Caco-2 (cell line): ENCODE measurements around the gene AKAP11. TPM values are rescaled to one million over a fixed set of nuclear protein-coding genes. Genes with fewer than 3 reads are reported as not detected.
"Not testable (repeated sequence)": the region's sequence is repeated elsewhere in the genome, so short reads cannot be mapped to it uniquely, and the experiment has no call there.

ENCODE experiments used
- Bru-seq: library from RNA; stranded (reverse); fragments of 400-500 nt; gene quantifications from one replicate; lab custom pipeline; 2021; lab: Mats Ljungman, UMichigan
- BruChase-seq, 2 experiments: library from RNA; stranded (reverse); fragments of 400-500 nt; gene quantifications; one replicate each; lab custom pipeline; 2021; lab: Mats Ljungman, UMichigan
- BruUV-seq: library from RNA; stranded (reverse); fragments of 400-500 nt; replicated peaks from 2 replicates; lab custom pipeline; 2021; lab: Mats Ljungman, UMichigan
- CTCF ChIA-PET: fragments of 300-600 bp; sonication (Branson Sonifier 250); formaldehyde crosslinking; loops from one replicate; lab custom pipeline; 2022; ENCODE audit warnings: antibody characterized with exemption; lab: Charles Lee
- POLR2A ChIA-PET: fragments of 300-600 bp; sonication (Branson Sonifier 250); formaldehyde crosslinking; loops from one replicate; lab custom pipeline; 2022; ENCODE audit warnings: antibody characterized with exemption; lab: Charles Lee
- DNase-seq, 2 experiments: peaks; one replicate each; pipeline versions ENCODE4 v3.0.0 to v3.0.0-alpha.2; 2020 to 2022
- H3K27me3 ChIP-seq: replicated peaks from 2 replicates; pipeline ENCODE4 v1.6.0; 2011; ENCODE audit warnings: low read length; ENCODE audit not compliant: control insufficient read depth, insufficient read depth
- H3K36me3 ChIP-seq: 2 replicates; pipeline ENCODE4 v1.5.1; 2011; ENCODE audit warnings: low read length; ENCODE audit not compliant: control insufficient read depth, insufficient read depth
- H3K4me1 ChIP-seq: fragments of 250-450 bp; sonication (Bioruptor Pico); 2 replicates; pipeline ENCODE4 v1.5.1; 2020; ENCODE audit warnings: mild to moderate bottlenecking
- H3K4me3 ChIP-seq: 2 replicates; pipeline ENCODE4 v1.5.1; 2011; ENCODE audit warnings: low read depth, mild to moderate bottlenecking, control low read depth, low read length
- H3K9me3 ChIP-seq: fragments of 250-450 bp; sonication (Bioruptor Pico); 2 replicates; pipeline ENCODE4 v1.5.1; 2020; ENCODE audit warnings: mild to moderate bottlenecking, moderate library complexity
- H3K27ac Mint-ChIP-seq: one replicate; pipeline ENCODE4 v1.8.0; 2022; ENCODE audit warnings: mixed read lengths; ENCODE audit not compliant: unreplicated experiment
- H3K27me3 Mint-ChIP-seq: one replicate; pipeline ENCODE4 v1.8.0; 2022; ENCODE audit warnings: mixed read lengths; ENCODE audit not compliant: insufficient read depth, unreplicated experiment
- H3K36me3 Mint-ChIP-seq: one replicate; pipeline ENCODE4 v1.8.0; 2022; ENCODE audit warnings: mild to moderate bottlenecking, mixed read lengths; ENCODE audit not compliant: insufficient read depth, unreplicated experiment
- H3K4me1 Mint-ChIP-seq: one replicate; pipeline ENCODE4 v1.8.0; 2022; ENCODE audit warnings: low read depth, mixed read lengths; ENCODE audit not compliant: unreplicated experiment
- H3K4me3 Mint-ChIP-seq: one replicate; pipeline ENCODE4 v1.8.0; 2022; ENCODE audit warnings: mild to moderate bottlenecking, moderate library complexity, mixed read lengths; ENCODE audit not compliant: unreplicated experiment
- H3K9me3 Mint-ChIP-seq: one replicate; pipeline ENCODE4 v1.8.0; 2022; ENCODE audit warnings: mixed read lengths; ENCODE audit not compliant: unreplicated experiment
- CTCF ChIP-seq, 2 experiments: fragments of 200-600 bp in 1 of 2; IDR thresholded peaks; 1 replicate in 1 of 2; 2 replicates in 1 of 2; pipeline versions ENCODE4 v1.5.1 to v1.8.0; 2011 to 2022; ENCODE audit warnings: antibody characterized with exemption in 1 of 2, control low read depth in 1 of 2, inconsistent platforms in 1 of 2, low read depth in 1 of 2, low read length in 1 of 2, mild to moderate bottlenecking in 1 of 2, moderate library complexity in 1 of 2; ENCODE audit not compliant: insufficient read depth in 1 of 2, severe bottlenecking in 1 of 2, unreplicated experiment in 1 of 2
- intact Hi-C: fragments of 100-400 bp; cut with micrococcal nuclease; formaldehyde crosslinking; loops from one replicate; pipeline ENCODE4 v1.10.0; 2022; ENCODE audit not compliant: unreplicated experiment
- long read RNA-seq: library from polyadenylated mRNA; stranded (forward); transcript quantifications from one replicate; pipeline ENCODE4 v2.0.0, GENCODE V29; 2022
- total RNA-seq: library from RNA; stranded (reverse); gene quantifications from 2 replicates; pipeline ENCODE4 v1.2.3, GENCODE V29; 2022

AKAP11 gene
- total RNA-seq (28.6 and 29.3 TPM in 2 replicates), Bru-seq, nascent RNA (percentile 89 among the genes with signal in this experiment), BruChase-seq, experiment 1, labeled RNA remaining after a 2-hour chase (percentile 95 among the genes with signal in this experiment), BruChase-seq, experiment 2, labeled RNA remaining after a 6-hour chase (percentile 94 among the genes with signal in this experiment)
- long read RNA-seq, partial matches to known transcripts, result 1 of 6 reads
- long read RNA-seq, other reads (novel, unspliced or antisense), result 5 of 6 reads

- Mint-ChIP-seq H3K36me3 (peaks cover 11% of the 10 kb centered on the region), H3K27me3 (no peaks in the 10 kb centered on the region), H3K4me3 (peak within 1 kb of the TSS; percentile 98), H3K9me3 (peaks cover 14% of the 10 kb centered on the region), H3K27ac (peak within 1 kb of the TSS; percentile 94), H3K4me1 (peaks cover 17% of the 10 kb centered on the region)
- no TSS peak for BruUV-seq
- Histone ChIP-seq H3K36me3 (no peaks in the 10 kb centered on the region), H3K9me3 (no peaks in the 10 kb centered on the region), H3K4me1 (peaks cover 13% of the 10 kb centered on the region), H3K27me3 (no peaks in the 10 kb centered on the region), H3K4me3 (peak within 1 kb of the TSS; percentile 97)
- TF ChIP-seq CTCF (IDR thresholded peaks at IDR 0.05; ENCODE audit: insufficient read depth in 1 of 2, low read depth in 1 of 2, low read length in 1 of 2, severe bottlenecking in 1 of 2, unreplicated experiment in 1 of 2), result no peak
- CTCF ChIA-PET, result interaction anchor here (0.6 to 1.4 kb wide), 3 partner anchors 36 to 604 kb away, joined by 3 to 5 read pairs (median 3); no protein-coding TSS in a partner anchor
- POLR2A ChIA-PET, result interaction anchor here (0.7 kb wide), 1 partner anchor 206 kb away, joined by 3 read pairs; no protein-coding TSS in a partner anchor
- peak; percentile 44 to 70 for DNase-seq
- intact Hi-C loops, result loop anchor here (1.0 kb wide), 1 partner anchor 8 kb away; no protein-coding TSS in a partner anchor
These were observed at the start of gene AKAP11 for GRCh38 chr13:42272115-42272803. AKAP11 (plus strand) TSS chr13:42272152; CDS start chr13:42286349, 14,197 bp downstream.

- H3K4me3 ChIP-seq, result no peak overlapping the region
- POLR2A ChIA-PET, result no interaction called here
- no peaks in the 10 kb centered on the region for H3K9me3 ChIP-seq
- no peaks in the 10 kb centered on the region for H3K27me3 ChIP-seq
- no peaks in the 10 kb centered on the region for H3K36me3 ChIP-seq
- no peaks in the 10 kb centered on the region; the same call in 1 of the 2 replicates for H3K4me1 ChIP-seq
- CTCF ChIA-PET, result no interaction called here
- no peak for DNase-seq
- H3K4me3 Mint-ChIP-seq, result no peak overlapping the region
- H3K9me3 Mint-ChIP-seq, result no peaks in the 10 kb centered on the region
- peaks cover 10% of the 10 kb centered on the region for H3K36me3 Mint-ChIP-seq
- H3K27me3 Mint-ChIP-seq, result no peaks in the 10 kb centered on the region
- intact Hi-C loops, result no loop called here
- no peak for TF ChIP-seq CTCF (IDR thresholded peaks at IDR 0.05; ENCODE audit: insufficient read depth in 1 of 2, low read depth in 1 of 2, low read length in 1 of 2, severe bottlenecking in 1 of 2, unreplicated experiment in 1 of 2)
- no TSS peak for BruUV-seq
- peaks cover 6% of the 10 kb centered on the region for H3K4me1 Mint-ChIP-seq
- H3K27ac Mint-ChIP-seq, result no peak overlapping the region
These were observed 48.3 kb upstream of the AKAP11 start for GRCh38 chr13:42223681-42224080.

- H3K27ac Mint-ChIP-seq, result no peak overlapping the region
- ChIA-PET POLR2A (no interaction called here), CTCF (no interaction called here)
- intact Hi-C loops, result no loop called here
- Histone ChIP-seq H3K36me3 (no peaks in the 10 kb centered on the region), H3K4me1 (peaks cover 9% of the 10 kb centered on the region), H3K4me3 (no peak overlapping the region), H3K9me3 (no peaks in the 10 kb centered on the region), H3K27me3 (no peaks in the 10 kb centered on the region)
- H3K36me3 Mint-ChIP-seq, result peaks cover 10% of the 10 kb centered on the region
- H3K4me3 Mint-ChIP-seq, result no peak overlapping the region
- H3K4me1 Mint-ChIP-seq, result peaks cover 15% of the 10 kb centered on the region
- H3K9me3 Mint-ChIP-seq, result no peaks in the 10 kb centered on the region
- BruUV-seq, result no TSS peak
- no peaks in the 10 kb centered on the region for H3K27me3 Mint-ChIP-seq
- no peak for DNase-seq
- TF ChIP-seq CTCF (IDR thresholded peaks at IDR 0.05; ENCODE audit: insufficient read depth in 1 of 2, low read depth in 1 of 2, low read length in 1 of 2, severe bottlenecking in 1 of 2, unreplicated experiment in 1 of 2), result no peak
These were observed 46.9 kb upstream of the AKAP11 start for GRCh38 chr13:42225051-42225450.

GRCh38 chr13:42226759-42227158, 45.2 kb upstream of the AKAP11 start:
- POLR2A ChIA-PET, BruUV-seq: not testable (repeated sequence)

More at GRCh38 chr13:42226759-42227158, 45.2 kb upstream of the AKAP11 start:
- H3K36me3 ChIP-seq, H3K27me3 Mint-ChIP-seq, H3K27me3 ChIP-seq, intact Hi-C loops, CTCF ChIA-PET, H3K9me3 Mint-ChIP-seq, H3K27ac Mint-ChIP-seq, H3K4me3 Mint-ChIP-seq, DNase-seq, H3K4me3 ChIP-seq, H3K9me3 ChIP-seq, H3K4me1 ChIP-seq: not testable (repeated sequence)
- Mint-ChIP-seq H3K4me1 (peaks cover 15% of the 10 kb centered on the region), H3K36me3 (peaks cover 10% of the 10 kb centered on the region)
